Measurements from ENCODE around the gene COL4A2.
A peak's percentile ranks its signal among the peaks of the same experiment; 100 is the strongest.

COL4A2 gene

DNA sequence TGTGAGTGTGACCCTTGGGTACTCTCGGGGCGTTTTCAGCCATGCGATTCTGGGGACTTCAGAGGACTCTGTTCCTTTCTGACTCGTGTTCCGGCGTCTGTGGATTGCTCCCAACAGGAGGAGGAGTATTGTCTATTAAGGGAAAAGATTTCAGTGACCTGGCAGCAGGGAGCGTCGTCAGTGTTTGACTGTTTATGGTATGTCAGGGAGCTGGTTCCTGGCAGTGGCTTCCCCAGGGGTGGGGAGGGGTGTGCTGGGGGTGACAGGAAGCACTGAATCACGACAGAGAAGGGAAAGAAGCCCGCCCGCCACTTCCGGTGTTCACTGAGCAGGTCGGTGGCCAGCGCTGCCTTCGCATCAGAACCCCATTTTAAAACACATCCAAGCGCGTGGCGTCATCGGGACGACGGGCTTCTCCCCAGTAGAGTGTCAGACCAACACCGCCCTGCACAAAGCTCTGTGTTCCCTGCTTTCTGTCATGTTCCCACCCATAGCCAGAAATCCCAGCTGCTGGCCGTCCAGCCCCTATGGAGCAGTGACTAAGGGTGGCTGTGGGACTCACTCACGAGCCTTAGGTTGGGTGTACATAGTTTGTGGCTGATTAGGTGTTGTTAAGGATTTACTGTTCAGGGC is 33.8 kb downstream of the COL4A2 start (continued):
- TF ChIP-seq ZNF248 (tag by site-specific recombination; IDR thresholded peaks at IDR 0.05) (no peak), ZNF701 (tag by site-specific recombination; IDR thresholded peaks at IDR 0.05) (no peak), ZNF660 (tag by site-specific recombination; IDR thresholded peaks at IDR 0.05) (no peak), ZNF544 (tag by site-specific recombination; IDR thresholded peaks at IDR 0.05) (no peak)
- TF ChIP-seq, protein P1, sequence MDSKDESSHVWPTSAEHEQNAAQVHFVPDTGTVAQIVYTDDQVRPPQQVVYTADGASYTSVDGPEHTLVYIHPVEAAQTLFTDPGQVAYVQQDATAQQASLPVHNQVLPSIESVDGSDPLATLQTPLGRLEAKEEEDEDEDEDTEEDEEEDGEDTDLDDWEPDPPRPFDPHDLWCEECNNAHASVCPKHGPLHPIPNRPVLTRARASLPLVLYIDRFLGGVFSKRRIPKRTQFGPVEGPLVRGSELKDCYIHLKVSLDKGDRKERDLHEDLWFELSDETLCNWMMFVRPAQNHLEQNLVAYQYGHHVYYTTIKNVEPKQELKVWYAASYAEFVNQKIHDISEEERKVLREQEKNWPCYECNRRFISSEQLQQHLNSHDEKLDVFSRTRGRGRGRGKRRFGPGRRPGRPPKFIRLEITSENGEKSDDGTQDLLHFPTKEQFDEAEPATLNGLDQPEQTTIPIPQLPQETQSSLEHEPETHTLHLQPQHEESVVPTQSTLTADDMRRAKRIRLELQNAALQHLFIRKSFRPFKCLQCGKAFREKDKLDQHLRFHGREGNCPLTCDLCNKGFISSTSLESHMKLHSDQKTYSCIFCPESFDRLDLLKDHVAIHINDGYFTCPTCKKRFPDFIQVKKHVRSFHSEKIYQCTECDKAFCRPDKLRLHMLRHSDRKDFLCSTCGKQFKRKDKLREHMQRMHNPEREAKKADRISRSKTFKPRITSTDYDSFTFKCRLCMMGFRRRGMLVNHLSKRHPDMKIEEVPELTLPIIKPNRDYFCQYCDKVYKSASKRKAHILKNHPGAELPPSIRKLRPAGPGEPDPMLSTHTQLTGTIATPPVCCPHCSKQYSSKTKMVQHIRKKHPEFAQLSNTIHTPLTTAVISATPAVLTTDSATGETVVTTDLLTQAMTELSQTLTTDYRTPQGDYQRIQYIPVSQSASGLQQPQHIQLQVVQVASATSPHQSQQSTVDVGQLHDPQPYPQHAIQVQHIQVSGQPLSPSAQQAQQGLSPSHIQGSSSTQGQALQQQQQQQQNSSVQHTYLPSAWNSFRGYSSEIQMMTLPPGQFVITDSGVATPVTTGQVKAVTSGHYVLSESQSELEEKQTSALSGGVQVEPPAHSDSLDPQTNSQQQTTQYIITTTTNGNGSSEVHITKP (tag by site-specific recombination; IDR thresholded peaks at IDR 0.05), result no peak

DNA sequence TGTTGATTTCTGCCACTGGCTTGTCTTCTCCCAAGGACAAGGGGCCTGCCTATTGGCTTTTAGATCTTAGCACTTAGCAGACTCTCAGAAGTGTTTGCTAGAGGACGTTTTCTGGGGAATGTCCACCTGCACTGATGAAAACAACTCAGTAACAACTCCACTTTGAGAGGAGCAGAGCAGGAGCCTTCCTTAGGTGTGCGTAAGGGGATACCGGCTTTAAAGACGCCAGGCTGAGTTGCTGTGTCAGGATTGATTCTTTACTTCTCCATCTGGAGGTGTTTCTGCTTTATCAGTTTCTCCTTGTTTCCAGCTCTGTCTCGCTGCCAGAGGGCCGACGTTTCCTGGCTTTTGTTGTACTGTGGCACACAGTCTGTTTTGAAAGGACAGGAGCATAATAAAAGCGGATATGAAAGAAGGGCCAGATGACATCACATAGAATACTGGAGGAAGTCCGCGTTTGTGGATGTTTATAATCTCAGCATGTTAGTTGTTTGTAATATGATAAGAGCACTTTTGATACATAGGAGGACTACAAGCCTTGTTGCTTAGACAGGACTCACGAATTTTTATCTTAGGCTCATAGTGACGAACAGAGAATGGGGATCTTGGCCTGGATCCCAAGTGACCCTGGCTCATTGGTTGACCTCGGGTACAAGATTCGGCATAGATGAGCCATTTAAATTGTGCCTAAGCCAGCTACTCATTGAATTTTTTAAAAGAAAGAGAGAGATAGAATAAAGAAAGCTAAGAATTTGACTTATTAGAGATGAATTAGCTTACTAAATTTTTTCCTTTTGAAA is 34.6 kb downstream of the COL4A2 start:
- Histone ChIP-seq H3K4me3 (ENCODE audit: low read depth, low read length) (no peak overlapping the region), H3K36me3 (ENCODE audit: control insufficient read depth in 2 of 2, insufficient read depth in 1 of 2, low read length in 2 of 2) (no peaks in the 10 kb centered on the region), H3K9me3 (ENCODE audit: control insufficient read depth, insufficient read depth, low read depth, low read length) (no peaks in the 10 kb centered on the region), H3K27ac (ENCODE audit: extremely low read depth, low read depth, low read length) (no peak overlapping the region; the same call in 1 of the 2 replicates), H3K4me1 (ENCODE audit: control insufficient read depth, insufficient read depth, low read length) (peaks cover 10% of the 10 kb centered on the region)
- ChIA-PET CTCF (no interaction called here), POLR2A (interaction anchor here (1.5 kb wide), 1 partner anchor 33 kb away, joined by 4 read pairs; no protein-coding TSS in a partner anchor)
- TF ChIP-seq, protein P2, sequence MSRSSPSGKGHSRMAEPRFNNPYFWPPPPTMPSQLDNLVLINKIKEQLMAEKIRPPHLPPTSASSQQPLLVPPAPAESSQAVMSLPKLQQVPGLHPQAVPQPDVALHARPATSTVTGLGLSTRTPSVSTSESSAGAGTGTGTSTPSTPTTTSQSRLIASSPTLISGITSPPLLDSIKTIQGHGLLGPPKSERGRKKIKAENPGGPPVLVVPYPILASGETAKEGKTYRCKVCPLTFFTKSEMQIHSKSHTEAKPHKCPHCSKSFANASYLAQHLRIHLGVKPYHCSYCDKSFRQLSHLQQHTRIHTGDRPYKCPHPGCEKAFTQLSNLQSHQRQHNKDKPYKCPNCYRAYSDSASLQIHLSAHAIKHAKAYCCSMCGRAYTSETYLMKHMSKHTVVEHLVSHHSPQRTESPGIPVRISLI (tag by site-specific recombination; IDR thresholded peaks at IDR 0.05), result no peak
- no peak for TF ChIP-seq ZNF433 (tag by site-specific recombination; IDR thresholded peaks at IDR 0.05; ENCODE audit: low read depth)
- TF ChIP-seq ZNF391 (tag by site-specific recombination; IDR thresholded peaks at IDR 0.05; ENCODE audit: borderline replicate concordance, low read depth), result no peak
- TF ChIP-seq, protein P3, sequence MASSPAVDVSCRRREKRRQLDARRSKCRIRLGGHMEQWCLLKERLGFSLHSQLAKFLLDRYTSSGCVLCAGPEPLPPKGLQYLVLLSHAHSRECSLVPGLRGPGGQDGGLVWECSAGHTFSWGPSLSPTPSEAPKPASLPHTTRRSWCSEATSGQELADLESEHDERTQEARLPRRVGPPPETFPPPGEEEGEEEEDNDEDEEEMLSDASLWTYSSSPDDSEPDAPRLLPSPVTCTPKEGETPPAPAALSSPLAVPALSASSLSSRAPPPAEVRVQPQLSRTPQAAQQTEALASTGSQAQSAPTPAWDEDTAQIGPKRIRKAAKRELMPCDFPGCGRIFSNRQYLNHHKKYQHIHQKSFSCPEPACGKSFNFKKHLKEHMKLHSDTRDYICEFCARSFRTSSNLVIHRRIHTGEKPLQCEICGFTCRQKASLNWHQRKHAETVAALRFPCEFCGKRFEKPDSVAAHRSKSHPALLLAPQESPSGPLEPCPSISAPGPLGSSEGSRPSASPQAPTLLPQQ (tag by site-specific recombination; IDR thresholded peaks at IDR 0.05), result peak; percentile 65; the same call in 1 of the 2 replicates
- no peak for TF ChIP-seq ZBTB1 (tag by site-specific recombination; IDR thresholded peaks at IDR 0.05)
- TF ChIP-seq ZNF292 (tag by site-specific recombination; IDR thresholded peaks at IDR 0.05; ENCODE audit: borderline replicate concordance, low read depth), result no peak
- TF ChIP-seq, protein P4, sequence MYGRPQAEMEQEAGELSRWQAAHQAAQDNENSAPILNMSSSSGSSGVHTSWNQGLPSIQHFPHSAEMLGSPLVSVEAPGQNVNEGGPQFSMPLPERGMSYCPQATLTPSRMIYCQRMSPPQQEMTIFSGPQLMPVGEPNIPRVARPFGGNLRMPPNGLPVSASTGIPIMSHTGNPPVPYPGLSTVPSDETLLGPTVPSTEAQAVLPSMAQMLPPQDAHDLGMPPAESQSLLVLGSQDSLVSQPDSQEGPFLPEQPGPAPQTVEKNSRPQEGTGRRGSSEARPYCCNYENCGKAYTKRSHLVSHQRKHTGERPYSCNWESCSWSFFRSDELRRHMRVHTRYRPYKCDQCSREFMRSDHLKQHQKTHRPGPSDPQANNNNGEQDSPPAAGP (tag by site-specific recombination; IDR thresholded peaks at IDR 0.05), result no peak
- no peak for TF ChIP-seq GLIS1 (tag by site-specific recombination; IDR thresholded peaks at IDR 0.05)
- no peak for TF ChIP-seq ZNF114 (tag by site-specific recombination; IDR thresholded peaks at IDR 0.05)
- TF ChIP-seq ZNF664 (tag by site-specific recombination; IDR thresholded peaks at IDR 0.05), result no peak
- no peak for TF ChIP-seq ZNF132 (tag by site-specific recombination; IDR thresholded peaks at IDR 0.05; ENCODE audit: borderline replicate concordance)
- TF ChIP-seq ZNF366 (tag by site-specific recombination; conservative IDR thresholded peaks at IDR 0.05), result no peak
- TF ChIP-seq SCRT1 (tag by site-specific recombination; IDR thresholded peaks at IDR 0.05; ENCODE audit: borderline replicate concordance), result peak; percentile 43; the same call in 1 of the 2 replicates
- no peak for TF ChIP-seq ZNF830 (tag by site-specific recombination; IDR thresholded peaks at IDR 0.05; ENCODE audit: low read depth)
- TF ChIP-seq ZIC2 (tag by site-specific recombination; IDR thresholded peaks at IDR 0.05), result peak; percentile 26; the same call in 1 of the 2 replicates
- no peak for TF ChIP-seq SETDB1 (IDR thresholded peaks at IDR 0.05; ENCODE audit: insufficient read length, low read length)
- no peak for TF ChIP-seq ZNF48 (tag by site-specific recombination; IDR thresholded peaks at IDR 0.05)
- TF ChIP-seq ZNF843 (tag by site-specific recombination; IDR thresholded peaks at IDR 0.05), result peak; percentile 80
- no peak for TF ChIP-seq ZNF660 (tag by site-specific recombination; IDR thresholded peaks at IDR 0.05)
- TF ChIP-seq ZNF155 (tag by site-specific recombination; IDR thresholded peaks at IDR 0.05), result no peak
- TF ChIP-seq OSR2 (tag by site-specific recombination; IDR thresholded peaks at IDR 0.05), result peak; percentile 62; the same call in 1 of the 2 replicates
- TF ChIP-seq SCRT2 (tag by site-specific recombination; IDR thresholded peaks at IDR 0.05), result no peak
- TF ChIP-seq ZNF529 (tag by site-specific recombination; IDR thresholded peaks at IDR 0.05; ENCODE audit: insufficient replicate concordance), result no peak
- peak; percentile 72; the same call in 1 of the 2 replicates for TF ChIP-seq GLI2 (tag by site-specific recombination; IDR thresholded peaks at IDR 0.05; ENCODE audit: borderline replicate concordance, low read depth)
- TF ChIP-seq ZSCAN23 (tag by site-specific recombination; IDR thresholded peaks at IDR 0.05), result no peak
